ENCODE data around the gene LRCH1. TPM values are rescaled to one million over a fixed set of nuclear protein-coding genes. Genes with fewer than 3 reads are reported as not detected.

Gene LRCH1, protein sequence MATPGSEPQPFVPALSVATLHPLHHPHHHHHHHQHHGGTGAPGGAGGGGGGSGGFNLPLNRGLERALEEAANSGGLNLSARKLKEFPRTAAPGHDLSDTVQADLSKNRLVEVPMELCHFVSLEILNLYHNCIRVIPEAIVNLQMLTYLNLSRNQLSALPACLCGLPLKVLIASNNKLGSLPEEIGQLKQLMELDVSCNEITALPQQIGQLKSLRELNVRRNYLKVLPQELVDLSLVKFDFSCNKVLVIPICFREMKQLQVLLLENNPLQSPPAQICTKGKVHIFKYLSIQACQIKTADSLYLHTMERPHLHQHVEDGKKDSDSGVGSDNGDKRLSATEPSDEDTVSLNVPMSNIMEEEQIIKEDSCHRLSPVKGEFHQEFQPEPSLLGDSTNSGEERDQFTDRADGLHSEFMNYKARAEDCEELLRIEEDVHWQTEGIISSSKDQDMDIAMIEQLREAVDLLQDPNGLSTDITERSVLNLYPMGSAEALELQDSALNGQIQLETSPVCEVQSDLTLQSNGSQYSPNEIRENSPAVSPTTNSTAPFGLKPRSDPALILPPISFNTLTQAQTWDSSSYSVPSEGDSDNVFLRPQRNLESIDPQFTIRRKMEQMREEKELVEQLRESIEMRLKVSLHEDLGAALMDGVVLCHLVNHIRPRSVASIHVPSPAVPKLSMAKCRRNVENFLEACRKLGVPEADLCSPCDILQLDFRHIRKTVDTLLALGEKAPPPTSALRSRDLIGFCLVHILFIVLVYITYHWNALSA
- 7.6 to 9.9 TPM (median 8.8 TPM) in 5 replicates for total RNA-seq (2022; extraction: Qiagen RNA extraction)

DNA sequence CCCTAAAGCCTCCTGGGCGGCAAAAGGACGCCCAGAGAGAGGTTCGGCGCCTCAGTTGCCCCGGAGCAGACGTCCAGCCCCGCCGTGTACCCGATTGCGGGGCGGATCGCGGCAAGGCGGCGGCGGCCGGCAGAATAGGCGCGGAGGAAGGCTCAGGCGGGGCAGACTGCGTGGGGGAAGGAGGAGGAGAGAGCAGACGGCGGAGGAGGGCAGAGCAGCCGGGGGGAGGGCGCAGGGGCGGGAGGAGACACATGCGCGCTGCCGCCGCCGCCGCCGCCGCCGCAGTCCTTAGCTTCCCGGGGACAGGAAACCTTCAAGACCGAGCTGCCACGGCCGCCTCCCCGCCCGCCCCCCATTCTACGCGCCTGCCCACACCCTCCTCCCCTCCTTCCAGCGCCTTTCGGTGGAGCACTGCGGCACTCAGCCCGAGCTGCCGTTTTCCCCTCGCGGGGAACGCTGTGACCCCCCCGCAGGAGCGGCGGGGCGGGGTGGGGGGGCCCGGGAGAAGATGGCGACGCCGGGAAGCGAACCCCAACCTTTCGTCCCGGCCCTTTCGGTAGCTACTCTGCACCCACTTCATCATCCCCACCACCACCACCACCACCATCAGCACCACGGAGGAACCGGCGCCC lies at the start of gene LRCH1:
Gene LRCH1 (plus strand): TSS at position 282 of the 632 bp plus-strand sequence. CDS start 227 bp downstream, at position 509.

DNA sequence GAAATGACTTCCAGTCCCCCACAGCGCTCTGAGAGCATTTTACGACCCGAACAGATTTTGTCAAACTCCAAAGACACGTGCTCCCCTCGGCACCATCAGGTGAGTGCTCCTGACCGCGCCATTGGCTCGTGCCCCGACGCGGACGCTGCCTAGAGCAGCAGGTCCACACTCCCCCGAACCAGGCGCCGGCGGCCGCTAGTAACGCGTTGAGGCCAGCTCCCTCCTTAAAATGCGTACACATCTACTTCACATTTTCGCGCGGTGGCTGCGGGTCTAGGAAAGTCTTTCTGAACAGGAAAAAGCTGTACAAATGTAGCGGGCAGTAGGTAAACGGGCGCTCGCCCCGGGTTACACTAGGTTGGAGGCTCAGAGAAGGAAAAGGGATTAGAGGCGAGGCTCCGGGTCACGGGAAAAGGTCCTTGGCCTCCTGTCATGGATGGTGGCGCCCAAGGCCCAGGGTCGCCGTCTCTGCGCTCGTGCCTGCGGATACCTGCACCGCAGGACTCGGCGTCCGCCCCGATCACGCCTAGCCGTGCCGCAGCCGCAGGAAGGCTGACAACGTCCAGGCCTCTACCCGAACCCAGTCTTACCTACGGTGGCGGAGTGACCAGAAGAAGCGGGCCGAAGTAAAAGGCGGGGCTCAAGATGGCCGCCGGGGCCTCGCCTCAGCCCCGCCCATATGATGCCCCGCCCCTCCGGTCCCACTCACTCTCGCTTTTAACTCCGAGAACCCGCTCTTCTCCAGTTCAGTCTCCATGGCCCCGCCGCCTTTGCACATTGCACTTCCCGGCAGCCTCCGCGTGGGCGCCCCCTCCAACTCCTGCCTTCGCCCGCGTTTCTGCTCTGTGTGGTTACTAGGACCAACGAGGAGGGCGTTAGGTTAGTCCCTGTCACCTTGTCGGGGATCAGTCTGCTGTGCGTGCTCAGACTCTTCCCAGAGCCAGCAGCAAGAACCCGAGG lies 243.8 kb downstream of the LRCH1 start, which contains the start of gene ESD:
Gene ESD (minus strand): TSS at position 647 of the 960 bp plus-strand sequence. CDS start 5,748 bp downstream, outside the sequence.

Other genes starting within 250 kb of the LRCH1 start
- 0.08 to 0.18 TPM (median 0.09 TPM) in 5 replicates for gene RUBCNL, start 165.9 kb upstream of the LRCH1 start, total RNA-seq (2022; extraction: Qiagen RNA extraction)
- 81.0 to 94.9 TPM (median 84.7 TPM) in 5 replicates for gene ESD, start 244.0 kb downstream of the LRCH1 start, total RNA-seq (2022; extraction: Qiagen RNA extraction)